ENCODE measurements around the gene FAM149B1.

GRCh38 chr10:73209705-73210104, 41.8 kb downstream of the FAM149B1 start:
- no peak for TF ChIP-seq TAF1 (IDR thresholded peaks at IDR 0.05; ENCODE audit: borderline replicate concordance, insufficient read depth, low read length)
- TF ChIP-seq REST (IDR thresholded peaks at IDR 0.05; ENCODE audit: insufficient read depth in 1 of 2, low read depth in 2 of 2, low read length in 2 of 2) = no peak
- no peak for TF ChIP-seq SIN3A (IDR thresholded peaks at IDR 0.05; ENCODE audit: borderline replicate concordance, insufficient read depth, low read length)
